Stimulated activated naive B cell treated with anti-CD40 and anti-IgM and Interleukin-4, amounts not matched to agents 10 μg/mL and 1 μg/mL and 100 μg/mL, for 72 hours (primary cell): ENCODE data around the gene FEZF1.
"Not testable (repeated sequence)": the region's sequence is repeated elsewhere in the genome, so short reads cannot be mapped to it uniquely, and the experiment has no call there.

Experiments
- ATAC-seq, 2 donors: fragments of 150-1000 bp; cut with Tn5 transposase; replicated peaks; 2 replicates each; pipeline ENCODE4 v1.10.0; 2021; ENCODE audit warnings: moderate library complexity in 1 of 2
- DNase-seq: peaks from one replicate; pipeline ENCODE4 v3.0.0; 2021
- H3K27ac Mint-ChIP-seq: one replicate; pipeline ENCODE4 v1.8.0; 2022; ENCODE audit warnings: mild to moderate bottlenecking, mixed read lengths
- H3K27me3 Mint-ChIP-seq, 2 donors: one replicate each; pipeline ENCODE4 v1.8.0; 2022; ENCODE audit warnings: mixed read lengths in 2 of 2
- H3K36me3 Mint-ChIP-seq, 2 donors: one replicate each; pipeline ENCODE4 v1.8.0; 2022; ENCODE audit warnings: mixed read lengths in 2 of 2, mild to moderate bottlenecking in 1 of 2
- H3K4me1 Mint-ChIP-seq, 2 donors: one replicate each; pipeline ENCODE4 v1.8.0; 2022; ENCODE audit warnings: mixed read lengths in 2 of 2, mild to moderate bottlenecking in 1 of 2
- H3K4me3 Mint-ChIP-seq, 2 donors: one replicate each; pipeline ENCODE4 v1.8.0; 2022; ENCODE audit warnings: mild to moderate bottlenecking in 2 of 2, mixed read lengths in 2 of 2, moderate library complexity in 1 of 2
- H3K9me3 Mint-ChIP-seq, 2 donors: one replicate each; pipeline ENCODE4 v1.8.0; 2022; ENCODE audit warnings: mixed read lengths in 2 of 2, mild to moderate bottlenecking in 1 of 2

The FEZF1 gene

DNA sequence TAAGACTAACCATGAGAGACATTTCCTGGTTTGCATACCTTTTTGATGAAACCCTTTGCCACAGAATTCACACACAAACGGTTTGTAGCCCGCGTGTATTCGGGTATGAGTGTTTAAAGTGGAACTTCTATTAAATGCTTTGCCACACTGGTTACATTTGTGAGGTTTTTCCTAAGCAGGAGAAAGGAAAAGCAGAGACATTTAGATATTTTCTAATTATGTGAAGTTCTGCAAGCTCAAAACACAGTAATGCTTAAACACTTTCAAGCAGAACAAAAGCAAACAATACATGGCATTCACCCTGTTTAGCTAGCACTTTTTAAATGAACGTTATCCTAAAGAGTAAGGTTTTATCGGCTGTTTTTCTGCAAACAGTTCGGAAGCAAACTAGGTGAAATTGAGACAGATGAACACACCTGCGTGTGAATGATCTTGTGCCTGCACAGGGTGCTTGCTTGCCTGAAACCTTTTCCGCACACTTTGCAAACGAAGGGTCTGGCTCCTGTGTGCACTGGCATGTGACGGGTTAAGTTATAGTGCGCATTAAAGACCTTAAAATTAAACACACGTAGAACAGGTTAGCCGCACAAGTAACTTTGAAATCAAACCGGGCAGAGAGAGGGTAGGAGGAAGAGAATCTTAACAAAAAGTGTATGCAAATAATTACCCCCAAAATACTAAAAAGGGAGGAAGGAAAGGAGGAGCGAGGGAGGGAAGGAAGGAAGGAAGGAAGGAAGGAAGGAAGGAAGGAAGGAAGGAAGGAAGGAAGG is 1.6 kb downstream of the FEZF1 start:
- Mint-ChIP-seq H3K4me1 (peaks cover 11% of the 10 kb centered on the region in 2 donors), H3K27ac (peak overlapping the region; percentile 14), H3K9me3 (peaks cover 0 to 4% of the 10 kb centered on the region in 2 donors), H3K27me3 (peaks cover 80 to 91% of the 10 kb centered on the region in 2 donors), H3K4me3 (no peak overlapping the region), H3K36me3 (peaks cover 0 to 3% of the 10 kb centered on the region in 2 donors)
- no peak for ATAC-seq
- no peak for DNase-seq

- H3K4me1 Mint-ChIP-seq, result peaks cover 11% of the 10 kb centered on the region in 2 donors
- peaks cover 0 to 4% of the 10 kb centered on the region in 2 donors for H3K9me3 Mint-ChIP-seq
- peaks cover 0 to 3% of the 10 kb centered on the region in 2 donors for H3K36me3 Mint-ChIP-seq
- no peak for ATAC-seq
- no peak overlapping the region for H3K4me3 Mint-ChIP-seq
- no peak for DNase-seq
- peak overlapping the region; percentile 63 for H3K27ac Mint-ChIP-seq
- peaks cover 80 to 94% of the 10 kb centered on the region in 2 donors for H3K27me3 Mint-ChIP-seq
Measured at GRCh38 chr7:122301858-122302760, 2.4 kb downstream of the FEZF1 start.

DNA sequence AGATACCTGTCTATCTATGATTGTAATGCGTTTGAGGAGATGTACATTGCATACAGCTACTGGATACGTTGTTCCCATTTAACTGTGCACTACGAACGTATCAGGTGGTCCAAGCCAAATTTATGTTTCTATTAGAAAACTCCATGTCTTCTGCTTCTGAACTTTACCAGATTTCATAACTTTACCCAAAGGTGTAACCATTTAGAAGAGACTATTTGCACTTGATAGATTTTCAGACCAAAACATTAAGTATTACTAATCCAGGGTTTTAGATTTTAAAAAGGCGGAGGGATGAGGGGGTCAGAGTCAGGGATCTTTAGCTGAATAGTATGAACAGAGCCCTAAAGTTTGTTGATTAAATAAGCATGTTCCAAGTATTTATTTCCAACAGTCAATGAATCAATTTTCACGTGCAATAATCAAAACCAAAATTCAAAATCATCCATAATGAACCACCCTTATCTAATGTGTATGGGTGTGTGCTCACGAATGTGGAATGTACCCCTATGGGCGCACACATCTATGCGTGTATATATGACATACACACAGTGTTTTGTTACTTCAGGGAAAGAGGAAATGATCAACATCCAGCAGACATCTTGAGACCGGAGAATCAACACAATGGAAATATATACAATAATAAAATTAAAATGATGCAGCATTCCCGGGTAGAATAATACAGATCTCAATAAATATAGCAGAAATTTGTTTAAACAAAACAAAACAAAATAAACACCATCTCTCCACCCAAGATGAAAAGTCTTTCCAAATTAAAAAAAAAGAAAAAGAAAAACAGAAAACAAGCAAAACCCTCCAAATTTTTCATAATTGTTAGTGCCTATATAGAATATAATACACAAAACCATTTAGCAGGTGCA is 3.4 kb downstream of the FEZF1 start:
- H3K27me3 Mint-ChIP-seq, result peaks cover 75 to 86% of the 10 kb centered on the region in 2 donors

GRCh38 chr7:122300211-122300932 is 4.2 kb downstream of the FEZF1 start:
- DNase-seq (no peak), ATAC-seq (no peak)
- H3K27me3 Mint-ChIP-seq, result peaks cover 69 to 84% of the 10 kb centered on the region in 2 donors
- H3K36me3 Mint-ChIP-seq, result peaks cover 0 to 3% of the 10 kb centered on the region in 2 donors
- no peak overlapping the region for H3K4me3 Mint-ChIP-seq
- peaks cover 0 to 4% of the 10 kb centered on the region in 2 donors for H3K9me3 Mint-ChIP-seq
- no peak overlapping the region for H3K27ac Mint-ChIP-seq
- H3K4me1 Mint-ChIP-seq, result peaks cover 3 to 4% of the 10 kb centered on the region in 2 donors

More for the DNA sequence above, 3.4 kb downstream of the FEZF1 start:
- no peak for ATAC-seq
- Mint-ChIP-seq H3K36me3 (peaks cover 0 to 3% of the 10 kb centered on the region in 2 donors), H3K4me1 (peaks cover 11% of the 10 kb centered on the region in 2 donors), H3K9me3 (peaks cover 0 to 4% of the 10 kb centered on the region in 2 donors), H3K27ac (no peak overlapping the region), H3K4me3 (no peak overlapping the region)
- DNase-seq, result no peak

GRCh38 chr7:122299624-122300210 is 4.8 kb downstream of the FEZF1 start:
- H3K4me1 Mint-ChIP-seq, result peaks cover 0 to 3% of the 10 kb centered on the region in 2 donors
- peaks cover 68 to 84% of the 10 kb centered on the region in 2 donors for H3K27me3 Mint-ChIP-seq
- no peak overlapping the region for H3K27ac Mint-ChIP-seq
- H3K36me3 Mint-ChIP-seq, result peaks cover 0 to 3% of the 10 kb centered on the region in 2 donors
- peaks cover 0 to 4% of the 10 kb centered on the region in 2 donors for H3K9me3 Mint-ChIP-seq
- DNase-seq, result no peak
- no peak overlapping the region for H3K4me3 Mint-ChIP-seq
- no peak for ATAC-seq

GRCh38 chr7:122298618-122299017 is 5.9 kb downstream of the FEZF1 start:
- Mint-ChIP-seq H3K27ac (no peak overlapping the region), H3K27me3 (peaks cover 57 to 73% of the 10 kb centered on the region in 2 donors)

GRCh38 chr7:122298131-122298530 is 6.4 kb downstream of the FEZF1 start:
- H3K27ac Mint-ChIP-seq, result no peak overlapping the region
- DNase-seq (no peak), ATAC-seq (no peak)
- H3K4me1 Mint-ChIP-seq, result no peaks in the 10 kb centered on the region
- no peak overlapping the region for H3K4me3 Mint-ChIP-seq
- H3K27me3 Mint-ChIP-seq, result peaks cover 52 to 68% of the 10 kb centered on the region in 2 donors
- H3K9me3 Mint-ChIP-seq, result peaks cover 0 to 2% of the 10 kb centered on the region in 2 donors
- H3K36me3 Mint-ChIP-seq, result peaks cover 0 to 1% of the 10 kb centered on the region in 2 donors

More at GRCh38 chr7:122298618-122299017, 5.9 kb downstream of the FEZF1 start:
- Mint-ChIP-seq H3K4me1 (no peaks in the 10 kb centered on the region), H3K4me3 (no peak overlapping the region), H3K9me3 (peaks cover 0 to 4% of the 10 kb centered on the region in 2 donors), H3K36me3 (peaks cover 0 to 3% of the 10 kb centered on the region in 2 donors)
- ATAC-seq (no peak), DNase-seq (no peak)

- Mint-ChIP-seq H3K27ac (no peak overlapping the region), H3K36me3 (no peaks in the 10 kb centered on the region)
Measured at GRCh38 chr7:122291189-122291588, 13.4 kb downstream of the FEZF1 start.

DNA sequence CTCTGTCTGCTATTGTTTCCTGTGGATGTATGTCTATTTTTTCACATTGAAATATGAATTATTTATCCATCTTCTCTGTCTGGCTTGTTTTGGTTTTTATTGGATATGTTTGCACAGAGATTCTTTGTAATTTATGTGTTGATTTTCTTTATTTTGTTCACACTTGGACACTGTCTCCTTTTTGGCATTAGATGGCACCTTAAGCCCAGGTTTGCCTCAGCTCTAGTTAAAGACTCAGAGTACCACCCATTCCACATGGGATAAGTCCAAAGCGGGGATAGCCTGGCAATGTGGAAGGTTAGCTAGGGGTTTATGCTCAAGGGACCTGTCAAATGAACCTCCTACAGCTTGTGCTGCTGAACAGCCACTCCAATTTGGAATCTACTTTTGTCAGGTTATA is 14.1 kb downstream of the FEZF1 start:
- peaks cover 6 to 11% of the 10 kb centered on the region in 2 donors for H3K27me3 Mint-ChIP-seq
- H3K4me3 Mint-ChIP-seq, result no peak overlapping the region
- no peaks in the 10 kb centered on the region for H3K4me1 Mint-ChIP-seq
- ATAC-seq, result no peak
- DNase-seq, result no peak
- H3K36me3 Mint-ChIP-seq, result no peaks in the 10 kb centered on the region
- no peak overlapping the region for H3K27ac Mint-ChIP-seq
- peaks cover 5 to 16% of the 10 kb centered on the region in 2 donors for H3K9me3 Mint-ChIP-seq

More at GRCh38 chr7:122291189-122291588, 13.4 kb downstream of the FEZF1 start:
- H3K27me3 Mint-ChIP-seq, result peaks cover 11 to 12% of the 10 kb centered on the region in 2 donors
- ATAC-seq (no peak), DNase-seq (no peak)
- H3K4me1 Mint-ChIP-seq, result no peaks in the 10 kb centered on the region
- H3K4me3 Mint-ChIP-seq, result no peak overlapping the region
- peaks cover 5 to 16% of the 10 kb centered on the region in 2 donors for H3K9me3 Mint-ChIP-seq

- no peaks in the 10 kb centered on the region for H3K4me1 Mint-ChIP-seq
- H3K36me3 Mint-ChIP-seq, result no peaks in the 10 kb centered on the region
- H3K9me3 Mint-ChIP-seq, result peaks cover 5 to 16% of the 10 kb centered on the region in 2 donors
- no peak overlapping the region for H3K4me3 Mint-ChIP-seq
- H3K27ac Mint-ChIP-seq, result no peak overlapping the region
- H3K27me3 Mint-ChIP-seq, result peaks cover 0 to 6% of the 10 kb centered on the region in 2 donors
- DNase-seq (no peak), ATAC-seq (no peak)
Measured at GRCh38 chr7:122289426-122289825, 15.1 kb downstream of the FEZF1 start.

- H3K27ac Mint-ChIP-seq, H3K27me3 Mint-ChIP-seq, ATAC-seq, DNase-seq, H3K4me1 Mint-ChIP-seq, H3K36me3 Mint-ChIP-seq, H3K4me3 Mint-ChIP-seq, H3K9me3 Mint-ChIP-seq: not testable (repeated sequence)
Measured at GRCh38 chr7:122284608-122285007, 19.9 kb downstream of the FEZF1 start.

DNA sequence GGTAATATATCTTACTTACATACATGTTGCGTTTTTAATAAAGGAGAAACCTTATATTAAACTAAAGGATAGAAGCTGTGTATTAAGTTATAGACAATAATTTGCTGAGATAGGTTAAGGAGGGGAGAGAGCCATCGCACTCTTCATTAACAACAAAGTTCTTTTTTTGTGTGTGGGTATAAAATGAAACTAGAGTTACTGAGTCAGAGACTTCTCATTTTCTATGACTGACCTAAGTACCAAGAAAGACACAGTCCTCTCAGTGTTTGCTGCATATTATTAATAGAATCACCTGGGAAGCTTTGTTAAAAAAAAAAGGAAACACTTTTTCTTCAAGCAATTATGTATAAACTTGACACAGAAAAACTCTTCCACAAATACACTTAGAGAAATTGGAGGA is 31.4 kb downstream of the FEZF1 start:
- ATAC-seq, result no peak
- Mint-ChIP-seq H3K4me1 (no peaks in the 10 kb centered on the region), H3K27me3 (no peaks in the 10 kb centered on the region), H3K9me3 (peaks cover 2 to 8% of the 10 kb centered on the region in 2 donors), H3K36me3 (no peaks in the 10 kb centered on the region), H3K4me3 (no peak overlapping the region), H3K27ac (no peak overlapping the region)
- DNase-seq, result no peak

DNA sequence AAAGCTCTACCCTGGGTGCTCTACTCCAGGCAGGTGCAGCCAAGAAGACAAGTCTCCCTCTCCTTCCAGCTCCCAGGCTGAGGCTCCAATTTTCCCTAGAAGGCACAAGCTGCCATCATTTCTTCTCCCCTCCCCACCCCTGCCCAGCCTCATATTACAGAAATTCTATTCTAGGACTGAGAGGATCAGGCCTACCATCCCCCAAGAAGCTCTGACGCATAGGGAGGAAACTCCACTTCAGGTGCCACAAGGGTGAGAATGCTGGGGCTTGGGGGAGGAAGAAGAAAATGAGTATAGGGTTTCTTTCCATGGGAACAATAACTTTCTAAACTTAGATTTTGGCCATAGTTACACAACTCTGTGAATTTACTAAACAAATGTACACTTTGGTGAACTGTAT is 35.3 kb downstream of the FEZF1 start:
- DNase-seq (no peak), ATAC-seq (no peak)
- no peaks in the 10 kb centered on the region for H3K36me3 Mint-ChIP-seq
- no peak overlapping the region for H3K27ac Mint-ChIP-seq
- H3K4me3 Mint-ChIP-seq, result no peak overlapping the region
- H3K9me3 Mint-ChIP-seq, result peaks cover 0 to 2% of the 10 kb centered on the region in 2 donors
- H3K27me3 Mint-ChIP-seq, result no peaks in the 10 kb centered on the region
- H3K4me1 Mint-ChIP-seq, result no peaks in the 10 kb centered on the region
